ENCODE measurements around the gene CUL9.

The CUL9 gene

DNA sequence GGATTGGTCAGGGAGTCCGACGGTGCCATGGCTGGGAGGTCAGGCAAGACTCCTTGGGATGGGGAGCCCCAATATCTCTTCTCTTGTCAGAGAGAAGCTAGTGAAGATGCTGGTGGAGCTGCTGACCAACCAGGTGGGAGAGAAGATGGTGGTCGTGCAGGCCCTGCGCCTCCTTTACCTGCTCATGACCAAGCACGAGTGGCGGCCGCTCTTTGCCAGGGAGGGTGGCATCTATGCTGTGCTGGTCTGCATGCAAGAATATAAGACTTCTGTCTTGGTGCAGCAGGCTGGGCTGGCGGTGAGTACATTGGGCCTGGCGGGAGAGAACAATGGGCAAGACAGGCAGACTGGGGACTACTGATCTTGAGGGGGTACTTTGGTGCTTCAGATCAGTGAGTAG lies 10.9 kb downstream of the CUL9 start:
- Histone ChIP-seq H3K9me3 (no peaks in the 10 kb centered on the region), H4K20me1 (no peaks in the 10 kb centered on the region), H3K9ac (no peak overlapping the region), H3K27me3 (no peaks in the 10 kb centered on the region), H3K4me3 (no peak overlapping the region), H3K4me2 (no peak overlapping the region), H3K27ac (no peak overlapping the region), H3K36me3 (peaks cover 76% of the 10 kb centered on the region), H3K4me1 (no peaks in the 10 kb centered on the region)
- TF ChIP-seq Cebpa-rat (IDR thresholded peaks at IDR 0.05), result no peak

DNA sequence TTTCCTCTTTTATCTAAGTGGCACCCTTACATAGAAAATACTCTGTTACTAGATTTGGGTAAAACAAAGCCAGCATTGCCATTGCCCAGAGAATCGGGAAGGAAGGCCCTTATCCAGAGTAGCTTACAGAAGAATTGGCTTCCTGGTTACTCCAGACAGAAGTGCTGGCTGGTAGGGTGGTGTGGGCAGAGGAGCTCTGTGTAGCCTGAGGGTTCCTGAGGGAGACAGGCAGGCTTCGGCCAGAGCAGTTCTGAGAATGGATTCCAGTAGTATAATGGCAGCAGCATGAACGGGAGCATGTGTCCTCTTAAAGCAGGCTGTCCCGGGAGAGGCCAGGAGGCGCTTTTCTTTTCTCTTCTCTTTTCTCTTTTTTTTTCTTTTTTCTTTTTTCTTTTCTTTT lies 11.9 kb downstream of the CUL9 start:
- Histone ChIP-seq H3K27me3 (no peaks in the 10 kb centered on the region), H3K4me3 (no peak overlapping the region), H3K9me3 (no peaks in the 10 kb centered on the region), H3K9ac (no peak overlapping the region), H3K4me2 (no peak overlapping the region), H4K20me1 (no peaks in the 10 kb centered on the region), H3K36me3 (peaks cover 77% of the 10 kb centered on the region), H3K27ac (no peak overlapping the region), H3K4me1 (no peaks in the 10 kb centered on the region)
- no peak for TF ChIP-seq Cebpa-rat (IDR thresholded peaks at IDR 0.05)

DNA sequence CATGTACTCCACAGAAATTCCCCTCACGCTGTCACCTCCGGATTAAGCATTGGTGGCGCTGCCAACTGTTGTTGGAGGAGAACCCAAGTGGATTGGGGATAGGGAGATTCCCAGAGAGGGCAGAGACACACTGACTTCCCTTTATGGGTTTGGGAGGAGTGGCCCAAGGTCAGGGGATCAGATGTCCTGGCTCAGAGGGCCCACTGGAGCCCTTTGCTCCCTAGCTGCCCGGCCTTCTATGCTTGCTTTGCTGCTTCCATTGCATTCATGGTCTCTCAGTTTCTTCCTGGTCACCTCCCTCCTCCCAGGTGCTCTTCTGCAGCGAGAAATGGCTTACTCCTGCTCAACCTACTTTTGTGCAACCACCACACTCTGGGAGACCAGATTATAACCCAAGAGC lies 14.3 kb downstream of the CUL9 start:
- H4K20me1 ChIP-seq, result no peaks in the 10 kb centered on the region
- H3K4me3 ChIP-seq, result no peak overlapping the region
- H3K4me2 ChIP-seq, result no peak overlapping the region
- no peak overlapping the region for H3K27ac ChIP-seq
- H3K9me3 ChIP-seq, result no peaks in the 10 kb centered on the region
- H3K36me3 ChIP-seq, result peaks cover 93% of the 10 kb centered on the region
- H3K4me1 ChIP-seq, result no peaks in the 10 kb centered on the region
- H3K9ac ChIP-seq, result no peak overlapping the region
- H3K27me3 ChIP-seq, result no peaks in the 10 kb centered on the region
- TF ChIP-seq Cebpa-rat (IDR thresholded peaks at IDR 0.05), result no peak

DNA sequence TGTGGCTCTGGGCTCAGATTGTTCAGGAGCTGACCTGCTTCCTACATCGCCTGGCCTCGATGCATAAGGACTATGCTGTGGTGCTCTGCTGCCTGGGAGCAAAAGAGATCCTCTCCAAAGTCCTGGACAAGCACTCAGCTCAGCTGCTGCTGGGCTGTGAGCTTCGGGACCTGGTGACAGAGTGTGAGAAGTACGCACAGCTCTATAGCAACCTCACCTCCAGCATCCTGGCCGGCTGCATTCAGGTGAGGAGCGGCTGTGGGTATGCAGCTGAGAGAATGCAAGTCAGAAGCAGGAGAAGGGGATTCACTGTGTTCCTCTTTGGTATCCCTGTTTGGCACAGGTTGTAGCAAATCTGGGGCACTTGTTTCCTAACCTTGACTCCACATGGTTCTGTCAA lies 17.9 kb downstream of the CUL9 start:
- H3K27ac ChIP-seq, result no peak overlapping the region
- no peak overlapping the region for H3K9ac ChIP-seq
- TF ChIP-seq Cebpa-rat (IDR thresholded peaks at IDR 0.05), result no peak

DNA sequence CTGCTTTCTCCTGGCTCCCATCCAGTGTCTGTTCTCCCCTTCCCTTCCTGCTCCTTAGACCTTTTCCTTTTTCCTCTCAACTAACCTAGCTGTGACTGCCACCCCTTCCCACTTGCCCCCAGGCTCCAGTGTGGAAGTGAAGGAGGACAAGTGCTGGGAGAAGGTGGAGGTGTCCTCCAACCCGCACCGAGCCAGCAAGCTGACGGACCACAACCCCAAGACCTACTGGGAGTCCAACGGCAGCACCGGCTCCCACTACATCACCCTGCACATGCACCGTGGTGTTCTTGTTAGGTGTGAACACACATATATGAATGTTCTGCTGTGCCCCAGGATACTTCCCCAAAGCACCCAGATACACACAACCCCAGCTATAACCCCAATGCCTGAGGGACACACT lies 18.5 kb downstream of the CUL9 start:
- Histone ChIP-seq H3K27ac (no peak overlapping the region), H3K36me3 (peaks cover 87% of the 10 kb centered on the region), H4K20me1 (no peaks in the 10 kb centered on the region), H3K9ac (no peak overlapping the region), H3K4me2 (no peak overlapping the region), H3K9me3 (no peaks in the 10 kb centered on the region), H3K4me3 (no peak overlapping the region), H3K27me3 (no peaks in the 10 kb centered on the region), H3K4me1 (no peaks in the 10 kb centered on the region)
- TF ChIP-seq Cebpa-rat (IDR thresholded peaks at IDR 0.05), result no peak

More for the DNA sequence above, 17.9 kb downstream of the CUL9 start:
- no peaks in the 10 kb centered on the region for H4K20me1 ChIP-seq
- H3K36me3 ChIP-seq, result peaks cover 87% of the 10 kb centered on the region
- H3K27me3 ChIP-seq, result no peaks in the 10 kb centered on the region
- no peaks in the 10 kb centered on the region for H3K9me3 ChIP-seq
- no peaks in the 10 kb centered on the region for H3K4me1 ChIP-seq
- H3K4me3 ChIP-seq, result no peak overlapping the region
- H3K4me2 ChIP-seq, result no peak overlapping the region

DNA sequence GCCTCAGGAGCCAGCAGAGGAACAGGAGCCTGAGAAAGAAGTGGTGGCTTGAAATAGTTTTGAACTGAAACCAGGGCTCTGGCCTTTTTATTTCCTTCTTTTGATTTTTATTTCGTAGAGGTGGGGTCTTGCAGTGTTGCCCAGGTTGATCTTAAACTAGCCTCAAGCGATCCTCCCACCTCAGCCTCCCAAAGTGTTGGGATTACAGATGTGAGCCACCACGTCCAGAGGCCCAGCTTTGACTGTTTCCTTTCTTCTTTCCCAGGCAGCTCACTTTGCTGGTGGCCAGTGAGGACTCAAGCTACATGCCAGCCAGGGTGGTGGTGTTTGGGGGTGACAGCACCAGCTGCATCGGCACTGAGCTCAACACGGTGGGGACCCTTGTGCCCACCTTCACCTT lies 20.5 kb downstream of the CUL9 start:
- Histone ChIP-seq H3K27me3 (no peaks in the 10 kb centered on the region), H3K4me3 (no peak overlapping the region), H3K4me1 (no peaks in the 10 kb centered on the region), H3K36me3 (peaks cover 76% of the 10 kb centered on the region), H3K4me2 (no peak overlapping the region), H4K20me1 (no peaks in the 10 kb centered on the region), H3K9me3 (no peaks in the 10 kb centered on the region), H3K27ac (no peak overlapping the region), H3K9ac (no peak overlapping the region)
- no peak for TF ChIP-seq Cebpa-rat (IDR thresholded peaks at IDR 0.05)

DNA sequence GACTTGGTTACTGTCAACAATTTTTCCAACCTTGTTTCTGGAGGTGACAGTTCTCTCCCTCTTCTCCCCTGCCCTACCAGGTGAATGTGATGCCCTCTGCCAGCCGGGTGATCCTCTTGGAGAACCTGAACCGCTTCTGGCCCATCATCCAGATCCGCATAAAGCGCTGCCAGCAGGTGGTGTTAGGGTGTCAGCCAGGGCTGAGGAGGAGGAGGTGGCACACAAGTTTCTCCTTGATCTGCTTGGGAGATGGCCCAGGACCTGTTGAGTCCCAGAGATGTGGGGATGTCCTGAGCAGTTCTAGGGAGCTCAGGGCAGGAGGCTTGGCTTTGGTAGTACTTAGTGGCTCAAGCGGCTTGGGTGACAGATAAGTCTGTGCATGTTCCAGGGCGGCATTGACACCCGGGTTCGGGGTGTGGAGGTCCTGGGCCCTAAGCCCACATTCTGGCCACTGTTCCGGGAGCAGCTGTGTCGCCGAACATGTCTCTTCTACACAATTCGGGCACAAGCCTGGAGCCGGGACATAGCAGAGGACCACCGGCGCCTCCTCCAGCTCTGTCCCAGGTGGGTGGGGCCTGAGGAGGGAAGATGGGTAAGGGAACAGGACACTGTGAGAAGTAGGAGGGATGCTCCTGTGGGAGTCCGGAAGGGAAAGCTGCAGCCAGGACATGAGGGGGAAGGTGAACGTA lies 21.2 kb downstream of the CUL9 start:
- no peak for TF ChIP-seq Cebpa-rat (IDR thresholded peaks at IDR 0.05)
- H3K9me3 ChIP-seq, result no peaks in the 10 kb centered on the region
- H3K9ac ChIP-seq, result no peak overlapping the region
- peaks cover 69% of the 10 kb centered on the region for H3K36me3 ChIP-seq
- no peak overlapping the region for H3K27ac ChIP-seq
- H4K20me1 ChIP-seq, result no peaks in the 10 kb centered on the region
- no peaks in the 10 kb centered on the region for H3K27me3 ChIP-seq
- no peaks in the 10 kb centered on the region for H3K4me1 ChIP-seq
- H3K4me3 ChIP-seq, result no peak overlapping the region
- H3K4me2 ChIP-seq, result no peak overlapping the region

DNA sequence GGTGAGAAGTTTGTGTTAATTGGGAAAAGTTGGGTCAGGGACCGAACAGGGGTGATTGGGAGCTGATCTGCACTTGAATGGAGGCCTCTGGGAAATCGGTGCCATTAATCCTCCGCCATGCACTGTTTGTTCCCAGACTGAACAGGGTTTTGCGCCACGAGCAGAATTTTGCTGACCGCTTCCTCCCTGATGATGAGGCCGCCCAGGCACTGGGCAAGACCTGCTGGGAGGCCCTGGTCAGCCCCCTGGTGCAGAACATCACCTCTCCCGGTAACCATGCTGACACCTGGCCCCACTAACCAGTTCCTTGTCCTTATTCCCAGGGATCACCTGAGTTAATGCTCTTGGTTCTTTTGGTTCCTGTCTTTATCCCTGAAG lies 21.7 kb downstream of the CUL9 start:
- no peaks in the 10 kb centered on the region for H3K4me1 ChIP-seq
- no peaks in the 10 kb centered on the region for H3K9me3 ChIP-seq
- no peak for TF ChIP-seq Cebpa-rat (IDR thresholded peaks at IDR 0.05)
- H3K27me3 ChIP-seq, result no peaks in the 10 kb centered on the region
- H3K9ac ChIP-seq, result no peak overlapping the region
- no peak overlapping the region for H3K4me2 ChIP-seq
- no peak overlapping the region for H3K27ac ChIP-seq
- no peak overlapping the region for H3K4me3 ChIP-seq
- no peaks in the 10 kb centered on the region for H4K20me1 ChIP-seq
- peaks cover 63% of the 10 kb centered on the region for H3K36me3 ChIP-seq

DNA sequence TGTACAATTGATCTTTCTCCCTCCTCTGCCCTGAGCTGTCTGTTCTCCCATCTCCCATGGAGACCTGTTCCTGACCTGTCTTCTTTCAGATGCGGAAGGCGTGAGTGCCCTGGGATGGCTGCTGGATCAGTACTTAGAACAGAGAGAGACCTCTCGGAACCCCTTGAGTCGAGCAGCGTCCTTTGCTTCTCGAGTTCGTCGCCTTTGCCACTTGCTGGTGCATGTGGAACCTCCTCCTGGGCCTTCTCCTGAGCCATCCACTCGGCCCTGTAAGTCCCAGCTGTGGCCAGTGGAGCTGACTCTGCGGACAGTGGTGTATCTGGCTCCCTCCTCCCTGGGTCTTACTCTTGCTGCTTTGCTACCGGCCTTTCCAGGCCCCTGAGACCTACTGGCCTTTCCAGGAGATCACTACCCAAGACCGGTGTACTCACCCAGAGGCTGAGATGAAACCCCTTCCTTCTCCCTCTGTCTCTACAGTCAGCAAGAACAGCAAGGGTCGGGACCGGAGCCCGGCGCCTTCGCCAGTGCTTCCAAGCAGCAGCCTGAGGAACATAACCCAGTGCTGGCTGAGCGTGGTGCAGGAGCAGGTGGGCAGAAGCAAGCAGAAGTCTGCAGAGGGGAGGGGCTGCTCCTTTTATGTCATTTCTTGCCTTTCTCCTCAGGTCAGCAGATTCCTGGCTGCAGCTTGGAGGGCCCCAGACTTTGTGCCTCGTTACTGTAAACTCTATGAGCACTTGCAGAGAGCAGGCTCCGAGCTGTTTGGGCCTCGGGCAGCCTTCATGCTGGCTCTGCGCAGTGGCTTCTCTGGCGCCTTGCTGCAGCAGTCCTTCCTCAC lies 22.5 kb downstream of the CUL9 start:
- Histone ChIP-seq H3K9me3 (no peaks in the 10 kb centered on the region), H3K4me1 (no peaks in the 10 kb centered on the region), H3K4me3 (no peak overlapping the region), H4K20me1 (no peaks in the 10 kb centered on the region), H3K36me3 (peaks cover 55% of the 10 kb centered on the region), H3K27ac (no peak overlapping the region), H3K27me3 (no peaks in the 10 kb centered on the region), H3K4me2 (no peak overlapping the region), H3K9ac (no peak overlapping the region)
- TF ChIP-seq Cebpa-rat (IDR thresholded peaks at IDR 0.05), result no peak

DNA sequence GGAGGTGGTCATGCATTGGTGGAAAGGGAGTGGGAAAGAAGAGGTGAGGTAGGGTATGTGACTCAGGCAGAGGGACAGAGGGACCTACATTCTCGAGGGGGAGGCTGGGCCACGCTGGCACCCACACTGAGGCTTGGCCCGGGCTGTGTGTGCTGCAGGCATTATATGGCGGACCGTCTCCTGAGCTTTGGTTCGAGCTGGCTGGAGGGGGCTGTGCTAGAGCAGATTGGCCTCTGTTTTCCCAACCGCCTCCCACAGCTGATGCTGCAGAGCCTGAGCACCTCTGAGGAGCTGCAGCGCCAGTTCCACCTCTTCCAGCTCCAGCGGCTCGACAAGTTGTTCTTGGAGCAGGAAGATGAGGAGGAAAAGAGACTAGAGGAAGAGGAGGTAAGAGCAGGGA lies 23.9 kb downstream of the CUL9 start:
- Histone ChIP-seq H3K9ac (no peak overlapping the region), H4K20me1 (no peaks in the 10 kb centered on the region), H3K4me3 (no peak overlapping the region), H3K4me1 (no peaks in the 10 kb centered on the region), H3K4me2 (no peak overlapping the region), H3K27ac (no peak overlapping the region), H3K36me3 (peaks cover 42% of the 10 kb centered on the region), H3K27me3 (no peaks in the 10 kb centered on the region), H3K9me3 (no peaks in the 10 kb centered on the region)
- no peak for TF ChIP-seq Cebpa-rat (IDR thresholded peaks at IDR 0.05)

All from BLaER1 (cell line).